HepG2 (cell line): ENCODE data around the gene TCF7L2. TPM values are rescaled to one million over a fixed set of nuclear protein-coding genes. Genes with fewer than 3 reads are reported as not detected.
A peak's percentile ranks its signal among the peaks of the same experiment; 100 is the strongest.

ENCODE experiments used
- CCDC6 ChIP-seq: sonication (generic); formaldehyde crosslinking; IDR thresholded peaks from 2 replicates; pipeline ENCODE4 v1.8.1; 2022; ENCODE audit warnings: mild to moderate bottlenecking, missing genetic modification reagents, moderate library complexity
- E2F1 ChIP-seq: sonication (generic); formaldehyde crosslinking; IDR thresholded peaks from 2 replicates; pipeline ENCODE4 v1.5.0; 2020; ENCODE audit warnings: missing genetic modification reagents
- FOXK2 ChIP-seq: fragments of 450-650 bp; IDR thresholded peaks from 2 replicates; pipeline ENCODE4 v1.6.1; 2016
- GTF2F1 ChIP-seq: fragments of 150-350 bp; IDR thresholded peaks from 2 replicates; pipeline ENCODE4 v1.6.1; 2014; ENCODE audit warnings: low read length
- HMG20B ChIP-seq: conservative IDR thresholded peaks from 2 replicates; pipeline ENCODE4 v1.6.1; 2016; ENCODE audit warnings: missing genetic modification reagents, missing compliant biosample characterization
- HNF4G ChIP-seq, 2 experiments: sonication (generic) in 1 of 2; formaldehyde crosslinking in 1 of 2; IDR thresholded peaks; 2 replicates each; pipeline versions ENCODE4 v1.4.0 to v1.6.1; 2011 to 2020; ENCODE audit warnings: borderline replicate concordance in 2 of 2, low read depth in 2 of 2, mild to moderate bottlenecking in 2 of 2, low read length in 1 of 2, missing genetic modification reagents in 1 of 2, moderate library complexity in 1 of 2
- JUN ChIP-seq: sonication (generic); formaldehyde crosslinking; IDR thresholded peaks from 2 replicates; pipeline ENCODE4 v1.4.0; 2020; ENCODE audit warnings: mild to moderate bottlenecking, missing genetic modification reagents
- KDM1A ChIP-seq: IDR thresholded peaks from 2 replicates; pipeline ENCODE4 v1.6.1; 2016; ENCODE audit warnings: missing compliant biosample characterization
- KLF13 ChIP-seq: sonication (generic); formaldehyde crosslinking; IDR thresholded peaks from 2 replicates; pipeline ENCODE4 v1.4.0; 2020; ENCODE audit warnings: mild to moderate bottlenecking, missing genetic modification reagents
- KLF15 ChIP-seq: sonication (generic); formaldehyde crosslinking; IDR thresholded peaks from 2 replicates; pipeline ENCODE4 v1.8.1; 2023; ENCODE audit warnings: borderline replicate concordance, mild to moderate bottlenecking, inconsistent platforms, missing genetic modification reagents, mixed read lengths
- SMARCE1 ChIP-seq: fragments of 450-650 bp; IDR thresholded peaks from 2 replicates; pipeline ENCODE4 v1.6.1; 2017; ENCODE audit warnings: borderline replicate concordance
- U2AF2 ChIP-seq: fragments of 200-400 bp; formaldehyde crosslinking; IDR thresholded peaks from 2 replicates; pipeline ENCODE4 v1.6.1; 2017; ENCODE audit warnings: low read depth, mild to moderate bottlenecking, low read length
- ZBTB7B ChIP-seq: sonication (generic); formaldehyde crosslinking; IDR thresholded peaks from 2 replicates; pipeline ENCODE4 v1.4.0; 2020; ENCODE audit warnings: missing genetic modification reagents
- ZBTB8A ChIP-seq: sonication (generic); formaldehyde crosslinking; IDR thresholded peaks from 2 replicates; pipeline ENCODE4 v1.4.0; 2020; ENCODE audit warnings: mild to moderate bottlenecking, low read depth, missing genetic modification reagents, borderline replicate concordance
- ZFP1 ChIP-seq: IDR thresholded peaks from 2 replicates; pipeline ENCODE4 v1.6.1; 2016
- ZNF224 ChIP-seq: sonication (generic); formaldehyde crosslinking; IDR thresholded peaks from 2 replicates; pipeline ENCODE4 v1.5.0; 2020; ENCODE audit warnings: mild to moderate bottlenecking, missing genetic modification reagents
- ZNF672 ChIP-seq: sonication (generic); formaldehyde crosslinking; IDR thresholded peaks from 2 replicates; pipeline ENCODE4 v1.8.1; 2022; ENCODE audit warnings: missing genetic modification reagents
- polyA plus RNA-seq, 8 experiments: library from polyadenylated mRNA; depleted of rRNA in 3 of 8; stranded (reverse) in 7 of 8; unstranded in 1 of 8; fragments of >200 nt; fragmentation: Illumina TruSeq in 4 of 8; extraction: Trizol in 4 of 8; gene quantifications; 2 replicates each; pipeline versions ENCODE4 v1.2.1 to v1.2.3, GENCODE V29; 2011 to 2016; ENCODE audit warnings: low read depth in 4 of 8, missing spikeins in 1 of 8, mixed read lengths in 1 of 8; ENCODE audit not compliant: insufficient read depth in 1 of 8
- total RNA-seq, 5 experiments: library from RNA; depleted of rRNA; stranded (reverse); fragments of >200 nt; fragmentation: Illumina TruSeq; extraction: Trizol; gene quantifications; 2 replicates each; pipeline ENCODE4 v1.2.3, GENCODE V29; 2016; ENCODE audit warnings: low read depth in 1 of 5
- TF ChIP-seq, protein P1 (sequence below): sonication (generic); formaldehyde crosslinking; IDR thresholded peaks from 2 replicates; pipeline ENCODE4 v1.5.1; 2020; ENCODE audit warnings: mild to moderate bottlenecking, missing genetic modification reagents, borderline replicate concordance
- TF ChIP-seq, protein P2 (sequence below): sonication (generic); formaldehyde crosslinking; IDR thresholded peaks from 2 replicates; pipeline ENCODE4 v1.4.0; 2020; ENCODE audit warnings: missing genetic modification reagents, borderline replicate concordance

TCF7L2 gene
- total and polyA plus RNA-seq, 2 of the 13 experiments (the other 11 are each of a cell fraction or from before 2014, with no cell fraction given) = 3.9 to 13.7 TPM

DNA sequence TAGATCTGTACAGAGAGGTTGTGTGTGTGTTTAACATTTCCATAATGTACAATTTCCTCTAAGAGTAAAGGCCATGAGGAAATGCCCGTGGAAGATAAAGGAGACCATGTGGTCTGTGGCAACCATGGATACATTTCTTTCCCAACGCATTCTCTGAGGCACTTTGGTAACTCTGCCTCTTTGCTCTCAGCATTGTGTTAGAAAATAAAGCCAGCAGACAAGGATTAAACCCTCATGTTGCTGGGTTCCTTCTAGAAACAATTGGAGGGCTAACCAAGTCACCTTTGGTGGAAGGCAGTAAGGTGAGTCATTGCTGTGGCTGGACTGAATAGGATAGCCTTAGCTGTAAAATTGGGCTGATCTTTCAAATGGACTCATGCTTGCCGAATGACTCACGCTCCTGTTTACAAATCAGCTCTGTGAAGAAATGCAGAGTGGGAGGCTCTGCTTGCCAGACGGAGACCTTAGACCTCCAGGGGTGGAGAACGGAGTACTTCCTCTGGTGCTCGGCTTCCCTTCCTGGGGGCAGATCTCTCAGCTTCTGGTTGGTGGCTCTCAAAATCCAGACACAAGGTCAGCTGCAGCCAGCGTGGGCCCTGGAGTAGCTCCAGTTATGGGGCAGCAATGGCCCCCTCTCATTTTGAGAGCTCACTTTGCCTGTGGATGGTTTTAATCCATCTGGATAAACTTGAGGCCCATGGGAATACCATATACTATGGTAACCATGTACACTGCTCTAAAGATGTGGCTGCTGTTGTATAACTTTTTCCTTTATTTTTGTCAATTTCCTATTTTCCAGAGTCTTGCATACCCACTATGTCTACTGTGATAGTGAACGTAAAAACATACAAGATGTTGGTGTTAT is 137.3 kb downstream of the TCF7L2 start (continued):
- TF ChIP-seq SMARCE1 = peak; percentile 76; the same call in 1 of the 2 replicates
- peak; percentile 85 for TF ChIP-seq HMG20B (CRISPR knock-in tag)
- no peak for TF ChIP-seq CCDC6 (CRISPR knock-in tag)
- TF ChIP-seq, protein P1, sequence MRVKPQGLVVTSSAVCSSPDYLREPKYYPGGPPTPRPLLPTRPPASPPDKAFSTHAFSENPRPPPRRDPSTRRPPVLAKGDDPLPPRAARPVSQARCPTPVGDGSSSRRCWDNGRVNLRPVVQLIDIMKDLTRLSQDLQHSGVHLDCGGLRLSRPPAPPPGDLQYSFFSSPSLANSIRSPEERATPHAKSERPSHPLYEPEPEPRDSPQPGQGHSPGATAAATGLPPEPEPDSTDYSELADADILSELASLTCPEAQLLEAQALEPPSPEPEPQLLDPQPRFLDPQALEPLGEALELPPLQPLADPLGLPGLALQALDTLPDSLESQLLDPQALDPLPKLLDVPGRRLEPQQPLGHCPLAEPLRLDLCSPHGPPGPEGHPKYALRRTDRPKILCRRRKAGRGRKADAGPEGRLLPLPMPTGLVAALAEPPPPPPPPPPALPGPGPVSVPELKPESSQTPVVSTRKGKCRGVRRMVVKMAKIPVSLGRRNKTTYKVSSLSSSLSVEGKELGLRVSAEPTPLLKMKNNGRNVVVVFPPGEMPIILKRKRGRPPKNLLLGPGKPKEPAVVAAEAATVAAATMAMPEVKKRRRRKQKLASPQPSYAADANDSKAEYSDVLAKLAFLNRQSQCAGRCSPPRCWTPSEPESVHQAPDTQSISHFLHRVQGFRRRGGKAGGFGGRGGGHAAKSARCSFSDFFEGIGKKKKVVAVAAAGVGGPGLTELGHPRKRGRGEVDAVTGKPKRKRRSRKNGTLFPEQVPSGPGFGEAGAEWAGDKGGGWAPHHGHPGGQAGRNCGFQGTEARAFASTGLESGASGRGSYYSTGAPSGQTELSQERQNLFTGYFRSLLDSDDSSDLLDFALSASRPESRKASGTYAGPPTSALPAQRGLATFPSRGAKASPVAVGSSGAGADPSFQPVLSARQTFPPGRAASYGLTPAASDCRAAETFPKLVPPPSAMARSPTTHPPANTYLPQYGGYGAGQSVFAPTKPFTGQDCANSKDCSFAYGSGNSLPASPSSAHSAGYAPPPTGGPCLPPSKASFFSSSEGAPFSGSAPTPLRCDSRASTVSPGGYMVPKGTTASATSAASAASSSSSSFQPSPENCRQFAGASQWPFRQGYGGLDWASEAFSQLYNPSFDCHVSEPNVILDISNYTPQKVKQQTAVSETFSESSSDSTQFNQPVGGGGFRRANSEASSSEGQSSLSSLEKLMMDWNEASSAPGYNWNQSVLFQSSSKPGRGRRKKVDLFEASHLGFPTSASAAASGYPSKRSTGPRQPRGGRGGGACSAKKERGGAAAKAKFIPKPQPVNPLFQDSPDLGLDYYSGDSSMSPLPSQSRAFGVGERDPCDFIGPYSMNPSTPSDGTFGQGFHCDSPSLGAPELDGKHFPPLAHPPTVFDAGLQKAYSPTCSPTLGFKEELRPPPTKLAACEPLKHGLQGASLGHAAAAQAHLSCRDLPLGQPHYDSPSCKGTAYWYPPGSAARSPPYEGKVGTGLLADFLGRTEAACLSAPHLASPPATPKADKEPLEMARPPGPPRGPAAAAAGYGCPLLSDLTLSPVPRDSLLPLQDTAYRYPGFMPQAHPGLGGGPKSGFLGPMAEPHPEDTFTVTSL (CRISPR knock-in tag) = peak; percentile 94
- peak; percentile 97 for TF ChIP-seq JUN (CRISPR knock-in tag)
- no peak for TF ChIP-seq GTF2F1
- no peak for TF ChIP-seq E2F1
- TF ChIP-seq ZNF224 = no peak
- TF ChIP-seq FOXK2 = peak; percentile 85
- no peak for TF ChIP-seq ZBTB8A
- TF ChIP-seq ZFP1 = 0 out of 2 replicates have a peak, but pooled peaks have one; percentile 50
- peak; percentile 91; the same call in 1 of the 2 replicates for TF ChIP-seq ZBTB7B (CRISPR knock-in tag)
- no peak for TF ChIP-seq KLF15 (CRISPR knock-in tag)
- peak; percentile 85; the same call in 1 of the 2 replicates for TF ChIP-seq HNF4G (IDR thresholded peaks at IDR 0.05; ENCODE audit: borderline replicate concordance, low read depth, low read length)
- TF ChIP-seq HNF4G (CRISPR knock-in tag; IDR thresholded peaks at IDR 0.05; ENCODE audit: borderline replicate concordance, low read depth) = peak; percentile 73; the same call in 1 of the 2 replicates
- TF ChIP-seq U2AF2 = no peak
- no peak for TF ChIP-seq ZNF672 (CRISPR knock-in tag)
- TF ChIP-seq KDM1A (CRISPR knock-in tag) = no peak; the same call in none of the 2 replicates
- TF ChIP-seq KLF13 = no peak
- TF ChIP-seq, protein P2, sequence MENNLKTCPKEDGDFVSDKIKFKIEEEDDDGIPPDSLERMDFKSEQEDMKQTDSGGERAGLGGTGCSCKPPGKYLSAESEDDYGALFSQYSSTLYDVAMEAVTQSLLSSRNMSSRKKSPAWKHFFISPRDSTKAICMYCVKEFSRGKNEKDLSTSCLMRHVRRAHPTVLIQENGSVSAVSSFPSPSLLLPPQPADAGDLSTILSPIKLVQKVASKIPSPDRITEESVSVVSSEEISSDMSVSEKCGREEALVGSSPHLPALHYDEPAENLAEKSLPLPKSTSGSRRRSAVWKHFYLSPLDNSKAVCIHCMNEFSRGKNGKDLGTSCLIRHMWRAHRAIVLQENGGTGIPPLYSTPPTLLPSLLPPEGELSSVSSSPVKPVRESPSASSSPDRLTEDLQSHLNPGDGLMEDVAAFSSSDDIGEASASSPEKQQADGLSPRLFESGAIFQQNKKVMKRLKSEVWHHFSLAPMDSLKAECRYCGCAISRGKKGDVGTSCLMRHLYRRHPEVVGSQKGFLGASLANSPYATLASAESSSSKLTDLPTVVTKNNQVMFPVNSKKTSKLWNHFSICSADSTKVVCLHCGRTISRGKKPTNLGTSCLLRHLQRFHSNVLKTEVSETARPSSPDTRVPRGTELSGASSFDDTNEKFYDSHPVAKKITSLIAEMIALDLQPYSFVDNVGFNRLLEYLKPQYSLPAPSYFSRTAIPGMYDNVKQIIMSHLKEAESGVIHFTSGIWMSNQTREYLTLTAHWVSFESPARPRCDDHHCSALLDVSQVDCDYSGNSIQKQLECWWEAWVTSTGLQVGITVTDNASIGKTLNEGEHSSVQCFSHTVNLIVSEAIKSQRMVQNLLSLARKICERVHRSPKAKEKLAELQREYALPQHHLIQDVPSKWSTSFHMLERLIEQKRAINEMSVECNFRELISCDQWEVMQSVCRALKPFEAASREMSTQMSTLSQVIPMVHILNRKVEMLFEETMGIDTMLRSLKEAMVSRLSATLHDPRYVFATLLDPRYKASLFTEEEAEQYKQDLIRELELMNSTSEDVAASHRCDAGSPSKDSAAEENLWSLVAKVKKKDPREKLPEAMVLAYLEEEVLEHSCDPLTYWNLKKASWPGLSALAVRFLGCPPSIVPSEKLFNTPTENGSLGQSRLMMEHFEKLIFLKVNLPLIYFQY (CRISPR knock-in tag) = peak; percentile 68; the same call in 1 of the 2 replicates
